Measurements from ENCODE around the gene COL2A1.

- TF ChIP-seq FOXP2 (optimal IDR thresholded peaks at IDR 0.05; ENCODE audit: control extremely low read depth, extremely low read length, insufficient read depth) (no peak), POLR2AphosphoS5 (IDR thresholded peaks at IDR 0.05; ENCODE audit: borderline replicate concordance, low read depth, low read length) (no peak), EZH2 (IDR thresholded peaks at IDR 0.05) (no peak)
These were observed 7.0 kb downstream of the COL2A1 start for GRCh38 chr12:47997321-47997720.

All from SK-N-MC (cell line).